ENCODE data around the gene USP2. TPM values are rescaled to one million over a fixed set of nuclear protein-coding genes. Genes with fewer than 3 reads are reported as not detected.

The USP2 gene
- total RNA-seq, 1 experiment from 2014 or later = 3.1 TPM

DNA sequence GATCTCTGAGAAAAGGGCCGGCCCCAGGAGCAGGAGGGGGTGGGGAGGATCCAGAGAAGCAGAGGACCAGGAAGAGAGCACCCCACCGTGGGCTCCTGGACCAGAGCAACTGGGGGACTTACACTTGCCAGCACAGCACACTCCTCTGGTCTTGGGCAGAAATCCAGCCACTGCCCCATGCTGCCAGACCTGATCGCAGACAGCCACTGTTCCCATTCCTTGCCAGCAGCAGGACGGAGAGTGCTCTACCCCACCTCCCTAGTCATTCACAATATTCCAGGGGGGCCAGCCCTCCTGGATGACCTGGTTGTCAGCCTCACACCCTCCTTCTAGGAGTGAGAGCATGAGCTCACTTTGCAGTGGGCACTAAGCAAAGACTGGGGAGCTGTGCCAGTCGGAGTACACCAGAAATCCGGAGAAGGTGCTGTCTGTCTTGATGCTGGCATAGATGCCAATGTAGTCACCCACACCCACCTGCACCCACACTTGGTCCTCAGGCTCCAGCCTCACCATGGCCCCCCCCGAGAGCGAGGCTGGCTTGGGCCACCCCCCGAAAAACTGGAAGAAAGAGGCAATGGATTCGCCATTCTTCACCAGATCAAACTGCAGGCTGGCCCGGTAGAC lies 42.4 kb downstream of the USP2 start:
- TF ChIP-seq, protein P1, sequence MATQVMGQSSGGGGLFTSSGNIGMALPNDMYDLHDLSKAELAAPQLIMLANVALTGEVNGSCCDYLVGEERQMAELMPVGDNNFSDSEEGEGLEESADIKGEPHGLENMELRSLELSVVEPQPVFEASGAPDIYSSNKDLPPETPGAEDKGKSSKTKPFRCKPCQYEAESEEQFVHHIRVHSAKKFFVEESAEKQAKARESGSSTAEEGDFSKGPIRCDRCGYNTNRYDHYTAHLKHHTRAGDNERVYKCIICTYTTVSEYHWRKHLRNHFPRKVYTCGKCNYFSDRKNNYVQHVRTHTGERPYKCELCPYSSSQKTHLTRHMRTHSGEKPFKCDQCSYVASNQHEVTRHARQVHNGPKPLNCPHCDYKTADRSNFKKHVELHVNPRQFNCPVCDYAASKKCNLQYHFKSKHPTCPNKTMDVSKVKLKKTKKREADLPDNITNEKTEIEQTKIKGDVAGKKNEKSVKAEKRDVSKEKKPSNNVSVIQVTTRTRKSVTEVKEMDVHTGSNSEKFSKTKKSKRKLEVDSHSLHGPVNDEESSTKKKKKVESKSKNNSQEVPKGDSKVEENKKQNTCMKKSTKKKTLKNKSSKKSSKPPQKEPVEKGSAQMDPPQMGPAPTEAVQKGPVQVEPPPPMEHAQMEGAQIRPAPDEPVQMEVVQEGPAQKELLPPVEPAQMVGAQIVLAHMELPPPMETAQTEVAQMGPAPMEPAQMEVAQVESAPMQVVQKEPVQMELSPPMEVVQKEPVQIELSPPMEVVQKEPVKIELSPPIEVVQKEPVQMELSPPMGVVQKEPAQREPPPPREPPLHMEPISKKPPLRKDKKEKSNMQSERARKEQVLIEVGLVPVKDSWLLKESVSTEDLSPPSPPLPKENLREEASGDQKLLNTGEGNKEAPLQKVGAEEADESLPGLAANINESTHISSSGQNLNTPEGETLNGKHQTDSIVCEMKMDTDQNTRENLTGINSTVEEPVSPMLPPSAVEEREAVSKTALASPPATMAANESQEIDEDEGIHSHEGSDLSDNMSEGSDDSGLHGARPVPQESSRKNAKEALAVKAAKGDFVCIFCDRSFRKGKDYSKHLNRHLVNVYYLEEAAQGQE (IDR thresholded peaks at IDR 0.05; ENCODE audit: insufficient read depth in 1 of 2, low read depth in 2 of 2, low read length in 1 of 2) = no peak
- TF ChIP-seq CTCF (IDR thresholded peaks at IDR 0.05) (no peak), TCF7L2 (IDR thresholded peaks at IDR 0.05; ENCODE audit: low read depth, low read length) (no peak), POLR2AphosphoS5 (IDR thresholded peaks at IDR 0.05; ENCODE audit: low read depth, low read length) (no peak), SIN3A (IDR thresholded peaks at IDR 0.05; ENCODE audit: borderline replicate concordance, insufficient read depth, low read depth, low read length) (no peak)
- BruUV-seq (replicated peaks) = no TSS peak
- Histone ChIP-seq H3K27me3 (ENCODE audit: control insufficient read depth, insufficient read depth, low read length) (no peaks in the 10 kb centered on the region), H3K4me3 (ENCODE audit: low read depth in 2 of 2, low read length in 2 of 2) (peak overlapping the region in 1 of 2 experiments; percentile 48; a peak in 1 of 4 replicates), H3K4me1 (ENCODE audit: control insufficient read depth, insufficient read depth, low read length) (peaks cover 40% of the 10 kb centered on the region), H3K27ac (ENCODE audit: low read length) (no peak overlapping the region), H3K9me3 (ENCODE audit: control insufficient read depth, insufficient read depth, low read depth, low read length) (no peaks in the 10 kb centered on the region), H3K36me3 (ENCODE audit: control insufficient read depth, insufficient read depth, low read length) (no peaks in the 10 kb centered on the region)
- ChIA-PET CTCF (interaction anchor here (0.5 to 3.5 kb wide), 16 partner anchors 17 to 1169 kb away, joined by 3 to 43 read pairs (median 4); partner anchors contain the start of genes CBL and DPAGT1), POLR2A (no interaction called here)
- ATAC-seq = no peak
- in situ Hi-C loops (cut with HindIII; ENCODE audit: low pct_unique_long_range_greater_than_20kb, low sequenced_read_pairs) = no loop called here
- DNase-seq (ENCODE audit: low read depth, low spot score) = no peak
- intact Hi-C loops (cut with micrococcal nuclease; ENCODE audit: unreplicated experiment) = loop anchor here (2.0 to 5.0 kb wide), 2 partner anchors 33 to 136 kb away; no protein-coding TSS in a partner anchor

DNA sequence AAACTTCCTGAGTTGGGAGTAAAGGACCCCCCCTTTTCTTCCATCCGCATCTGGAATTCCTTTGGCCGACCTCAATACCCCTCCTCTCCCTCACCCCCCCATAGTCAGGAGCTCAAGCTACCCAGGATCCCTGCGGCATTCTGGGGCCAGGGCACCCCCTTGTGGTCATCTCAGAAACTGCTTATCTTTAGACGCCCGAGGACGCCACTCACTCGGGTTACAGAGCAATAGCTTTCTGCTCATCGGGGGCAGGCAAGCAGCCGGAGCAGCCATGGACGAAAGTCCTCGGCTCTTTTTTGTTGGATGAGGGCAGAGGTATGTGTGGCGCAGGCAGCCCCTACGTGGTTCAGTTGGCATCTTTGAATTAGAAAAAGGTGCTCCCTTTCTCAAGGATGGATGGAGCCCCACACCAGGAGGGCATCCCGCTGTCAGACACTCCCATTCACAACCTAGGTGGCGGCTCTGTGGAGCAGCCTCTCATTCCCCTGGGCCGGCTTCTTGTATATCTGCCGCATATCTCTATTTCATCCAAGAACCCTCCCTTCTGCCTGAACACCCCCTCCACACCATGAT lies 43.1 kb downstream of the USP2 start:
- TF ChIP-seq SIN3A (IDR thresholded peaks at IDR 0.05; ENCODE audit: borderline replicate concordance, insufficient read depth, low read depth, low read length) (no peak), CTCF (IDR thresholded peaks at IDR 0.05) (peak; percentile 98), POLR2AphosphoS5 (IDR thresholded peaks at IDR 0.05; ENCODE audit: low read depth, low read length) (0 out of 2 replicates have a peak, but pooled peaks have one; percentile 16)
- ChIA-PET CTCF (interaction anchor here (0.5 to 3.5 kb wide), 30 partner anchors 10 to 1168 kb away, joined by 3 to 43 read pairs (median 4); partner anchors contain the start of genes CBL, DPAGT1, USP2 and VPS11), POLR2A (interaction anchor here (0.6 to 1.3 kb wide), 2 partner anchors 19 to 174 kb away, joined by 4 to 7 read pairs; no protein-coding TSS in a partner anchor)
- BruUV-seq (replicated peaks) = no TSS peak
- DNase-seq (ENCODE audit: low read depth, low spot score) (peak; percentile 71), ATAC-seq (peak; percentile 73)
- Histone ChIP-seq H3K4me1 (ENCODE audit: control insufficient read depth, insufficient read depth, low read length) (peaks cover 40% of the 10 kb centered on the region), H3K9me3 (ENCODE audit: control insufficient read depth, insufficient read depth, low read depth, low read length) (no peaks in the 10 kb centered on the region), H3K27ac (ENCODE audit: low read length) (peak overlapping the region; percentile 40; the same call in 1 of the 2 replicates), H3K4me3 (ENCODE audit: low read depth in 2 of 2, low read length in 2 of 2) (0 out of 4 replicates have a peak overlapping the region, but pooled peaks of 1 of the 2 experiments have one; percentile 16), H3K27me3 (ENCODE audit: control insufficient read depth, insufficient read depth, low read length) (no peaks in the 10 kb centered on the region), H3K36me3 (ENCODE audit: control insufficient read depth, insufficient read depth, low read length) (no peaks in the 10 kb centered on the region)
- intact Hi-C loops (cut with micrococcal nuclease; ENCODE audit: unreplicated experiment) = loop anchor here (2.0 to 5.0 kb wide), 2 partner anchors 34 to 136 kb away; no protein-coding TSS in a partner anchor
- in situ Hi-C loops (cut with HindIII; ENCODE audit: low pct_unique_long_range_greater_than_20kb, low sequenced_read_pairs) = no loop called here

Data from Panc1 (cell line).